ENCODE measurements around the gene CORIN.

DNA sequence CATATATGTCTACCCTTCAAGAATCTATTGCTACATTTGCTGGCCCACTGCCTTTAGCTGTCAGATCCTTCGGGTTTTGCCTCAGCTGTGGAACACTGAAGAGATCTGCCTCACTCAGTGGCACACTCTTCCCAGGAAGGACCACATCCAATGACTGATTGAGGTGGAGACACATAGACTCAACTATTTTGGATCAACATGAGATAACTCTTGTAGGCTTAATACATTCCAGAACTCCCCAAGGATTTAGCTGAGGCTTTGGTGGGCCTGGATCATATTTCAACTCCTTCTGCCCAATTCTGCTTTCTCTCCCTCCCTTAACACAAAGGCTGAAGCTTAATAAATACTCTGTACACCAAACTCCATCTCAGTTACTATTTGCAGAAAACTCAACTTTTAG is 100.5 kb downstream of the CORIN start:
- TF ChIP-seq, protein P1, sequence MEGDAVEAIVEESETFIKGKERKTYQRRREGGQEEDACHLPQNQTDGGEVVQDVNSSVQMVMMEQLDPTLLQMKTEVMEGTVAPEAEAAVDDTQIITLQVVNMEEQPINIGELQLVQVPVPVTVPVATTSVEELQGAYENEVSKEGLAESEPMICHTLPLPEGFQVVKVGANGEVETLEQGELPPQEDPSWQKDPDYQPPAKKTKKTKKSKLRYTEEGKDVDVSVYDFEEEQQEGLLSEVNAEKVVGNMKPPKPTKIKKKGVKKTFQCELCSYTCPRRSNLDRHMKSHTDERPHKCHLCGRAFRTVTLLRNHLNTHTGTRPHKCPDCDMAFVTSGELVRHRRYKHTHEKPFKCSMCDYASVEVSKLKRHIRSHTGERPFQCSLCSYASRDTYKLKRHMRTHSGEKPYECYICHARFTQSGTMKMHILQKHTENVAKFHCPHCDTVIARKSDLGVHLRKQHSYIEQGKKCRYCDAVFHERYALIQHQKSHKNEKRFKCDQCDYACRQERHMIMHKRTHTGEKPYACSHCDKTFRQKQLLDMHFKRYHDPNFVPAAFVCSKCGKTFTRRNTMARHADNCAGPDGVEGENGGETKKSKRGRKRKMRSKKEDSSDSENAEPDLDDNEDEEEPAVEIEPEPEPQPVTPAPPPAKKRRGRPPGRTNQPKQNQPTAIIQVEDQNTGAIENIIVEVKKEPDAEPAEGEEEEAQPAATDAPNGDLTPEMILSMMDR (IDR thresholded peaks at IDR 0.05), result no peak
- TF ChIP-seq POLR2AphosphoS5 (IDR thresholded peaks at IDR 0.05) (no peak), EP300 (IDR thresholded peaks at IDR 0.05) (no peak), POLR2A (IDR thresholded peaks at IDR 0.05) (no peak)

Data from upper lobe of left lung (tissue), 4 donors.